ENCODE results near the gene GNAQ.

DNA sequence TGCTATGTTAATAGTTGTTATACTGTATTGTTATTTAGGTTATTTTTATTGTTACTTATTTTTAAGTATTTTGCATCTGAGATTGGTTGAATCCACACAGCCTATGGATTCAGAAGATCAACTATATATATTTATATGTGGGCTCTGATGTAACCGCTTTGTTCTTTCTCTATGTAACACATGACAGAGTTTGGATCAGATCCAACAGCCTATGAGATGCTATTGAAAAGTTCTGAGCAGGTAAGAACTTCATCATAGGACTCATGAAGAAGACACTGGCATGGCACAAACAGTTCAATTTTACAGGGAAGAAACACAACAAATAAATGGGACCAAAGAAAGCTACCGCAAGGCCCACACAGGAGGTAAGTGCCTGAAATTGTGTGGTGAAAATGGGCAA is 93.4 kb downstream of the GNAQ start:
- TF ChIP-seq, protein P1, sequence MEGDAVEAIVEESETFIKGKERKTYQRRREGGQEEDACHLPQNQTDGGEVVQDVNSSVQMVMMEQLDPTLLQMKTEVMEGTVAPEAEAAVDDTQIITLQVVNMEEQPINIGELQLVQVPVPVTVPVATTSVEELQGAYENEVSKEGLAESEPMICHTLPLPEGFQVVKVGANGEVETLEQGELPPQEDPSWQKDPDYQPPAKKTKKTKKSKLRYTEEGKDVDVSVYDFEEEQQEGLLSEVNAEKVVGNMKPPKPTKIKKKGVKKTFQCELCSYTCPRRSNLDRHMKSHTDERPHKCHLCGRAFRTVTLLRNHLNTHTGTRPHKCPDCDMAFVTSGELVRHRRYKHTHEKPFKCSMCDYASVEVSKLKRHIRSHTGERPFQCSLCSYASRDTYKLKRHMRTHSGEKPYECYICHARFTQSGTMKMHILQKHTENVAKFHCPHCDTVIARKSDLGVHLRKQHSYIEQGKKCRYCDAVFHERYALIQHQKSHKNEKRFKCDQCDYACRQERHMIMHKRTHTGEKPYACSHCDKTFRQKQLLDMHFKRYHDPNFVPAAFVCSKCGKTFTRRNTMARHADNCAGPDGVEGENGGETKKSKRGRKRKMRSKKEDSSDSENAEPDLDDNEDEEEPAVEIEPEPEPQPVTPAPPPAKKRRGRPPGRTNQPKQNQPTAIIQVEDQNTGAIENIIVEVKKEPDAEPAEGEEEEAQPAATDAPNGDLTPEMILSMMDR (conservative IDR thresholded peaks at IDR 0.05 in 1 of 2, IDR thresholded peaks at IDR 0.05 in 1 of 2; ENCODE audit: extremely low read depth in 1 of 2, insufficient read depth in 1 of 2, low read depth in 1 of 2, low read length in 2 of 2), result no peak
- TF ChIP-seq EZH2 (IDR thresholded peaks at IDR 0.05; ENCODE audit: borderline replicate concordance, low read length), result no peak
